Body of pancreas (tissue), 4 donors: ENCODE measurements around the gene YOD1. TPM values are rescaled to one million over a fixed set of nuclear protein-coding genes. Genes with fewer than 3 reads are reported as not detected.

ENCODE experiments used
- ATAC-seq: fragments of 150-250 bp; one replicate; pipeline ENCODE4 v1.9.1; 2016
- DNase-seq, 4 donors: peaks; one replicate each; pipeline ENCODE4 v3.0.0-alpha.2; 2019
- H3K27ac ChIP-seq, 4 donors: fragments of 200-600 bp; sonication (generic); 1 replicate in 3 of 4; 2 replicates in 1 of 4; pipeline versions ENCODE4 v1.5.1 to v1.6.1; 2016 to 2019; ENCODE audit warnings: mild to moderate bottlenecking in 1 of 4, mixed read lengths in 1 of 4, moderate library complexity in 1 of 4
- H3K27me3 ChIP-seq, 2 donors: fragments of 200-600 bp; sonication (generic); one replicate each; pipeline ENCODE4 v1.6.0; 2016; ENCODE audit warnings: mild to moderate bottlenecking in 1 of 2
- H3K36me3 ChIP-seq, 2 donors: fragments of 200-600 bp; sonication (generic); replicated peaks in 1 of 2; 2 replicates each; pipeline ENCODE4 v1.5.1; 2016; ENCODE audit warnings: low read depth in 2 of 2; ENCODE audit not compliant: insufficient read depth in 1 of 2
- H3K4me1 ChIP-seq: fragments of 200-600 bp; sonication (generic); one replicate; pipeline ENCODE4 v1.6.0; 2016
- H3K4me3 ChIP-seq, 2 donors: fragments of 200-600 bp; sonication (generic); 1 replicate in 1 of 2; 2 replicates in 1 of 2; pipeline ENCODE4 v1.5.1; 2016 to 2019
- H3K9me3 ChIP-seq, 3 donors: fragments of 200-600 bp; sonication (generic); 1 replicate in 2 of 3; 2 replicates in 1 of 3; pipeline ENCODE4 v1.5.1; 2016
- CTCF ChIP-seq, 7 experiments: fragments of 450-650 bp in 4 of 7; fragments of 200-600 bp in 3 of 7; sonication (generic) in 3 of 7; IDR thresholded peaks; one replicate each; pipeline ENCODE4 v1.5.1; 2016 to 2019; ENCODE audit warnings: antibody characterized with exemption in 7 of 7
- POLR2A ChIP-seq, 3 donors: fragments of 450-650 bp; IDR thresholded peaks; one replicate each; pipeline ENCODE4 v1.6.1; 2016; ENCODE audit warnings: antibody characterized with exemption in 3 of 3, mild to moderate bottlenecking in 2 of 3
- WGBS, 2 donors: methylation state at CpG; one replicate each; pipeline ENCODE4 v1.1.5; 2017; 5-methylcytosine and 5-hydroxymethylcytosine counted together
- intact Hi-C: fragments of 100-400 bp; cut with DNase I; formaldehyde crosslinking; loops from one replicate; pipeline ENCODE4 v1.15.1; 2023
- total RNA-seq, 2 donors: library from RNA; depleted of rRNA; stranded (reverse); fragments of >200 nt; gene quantifications; one replicate each; pipeline ENCODE4 v1.1.0, GENCODE V29; 2016

YOD1 gene
- total RNA-seq, 2 donors from 2014 or later: 5.4 to 5.9 TPM

- no peaks in the 10 kb centered on the region for H3K9me3 ChIP-seq
- TF ChIP-seq CTCF (IDR thresholded peaks at IDR 0.05) (no peak), POLR2A (IDR thresholded peaks at IDR 0.05) (no peak)
- H3K4me1 ChIP-seq: peaks cover 18% of the 10 kb centered on the region
- no peaks in the 10 kb centered on the region for H3K27me3 ChIP-seq
- H3K27ac ChIP-seq: peak overlapping the region; percentile 23 to 63 (median 40)
- H3K4me3 ChIP-seq: no peak overlapping the region
- no peaks in the 10 kb centered on the region for H3K36me3 ChIP-seq
- WGBS, 2 donors: 23 to 27% methylated on average over 3 of the region's 3 CpGs
- no peak for ATAC-seq
- DNase-seq: no peak
- intact Hi-C loops: no loop called here
Observed at GRCh38 chr1:207040181-207040533, 10.9 kb downstream of the YOD1 start.

GRCh38 chr1:207039380-207040180 lies 11.4 kb downstream of the YOD1 start:
- TF ChIP-seq CTCF (IDR thresholded peaks at IDR 0.05) (no peak), POLR2A (IDR thresholded peaks at IDR 0.05) (no peak)
- intact Hi-C loops: no loop called here
- ATAC-seq (peak; percentile 86), DNase-seq (peak in 1 of 4 donors; percentile 42)
- Histone ChIP-seq H3K27ac (peak overlapping the region; percentile 23 to 63 (median 40)), H3K9me3 (no peaks in the 10 kb centered on the region), H3K27me3 (no peaks in the 10 kb centered on the region), H3K4me1 (peaks cover 18% of the 10 kb centered on the region), H3K36me3 (no peaks in the 10 kb centered on the region), H3K4me3 (no peak overlapping the region)
- WGBS, 2 donors: 28 to 31% methylated on average over 4 of the region's 4 CpGs

DNA sequence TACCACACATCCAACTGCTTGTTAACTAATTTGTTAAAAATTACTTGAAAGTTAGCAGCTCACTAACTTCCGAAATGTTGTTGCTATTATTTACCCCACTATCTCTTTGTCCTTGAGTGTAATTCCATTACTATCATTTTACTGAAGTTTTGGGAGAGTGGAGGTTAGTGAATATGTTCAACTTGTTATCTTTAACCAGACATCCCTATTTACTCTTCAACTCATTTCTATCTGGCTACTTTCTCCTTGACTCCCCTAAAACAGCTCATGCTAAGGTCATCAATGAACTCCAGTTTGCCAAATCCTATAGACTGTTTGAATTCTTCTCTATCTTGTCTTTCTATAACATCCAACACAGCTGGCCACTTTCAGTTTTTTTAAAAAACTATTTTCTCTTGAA lies 14.1 kb downstream of the YOD1 start:
- intact Hi-C loops: no loop called here

DNA sequence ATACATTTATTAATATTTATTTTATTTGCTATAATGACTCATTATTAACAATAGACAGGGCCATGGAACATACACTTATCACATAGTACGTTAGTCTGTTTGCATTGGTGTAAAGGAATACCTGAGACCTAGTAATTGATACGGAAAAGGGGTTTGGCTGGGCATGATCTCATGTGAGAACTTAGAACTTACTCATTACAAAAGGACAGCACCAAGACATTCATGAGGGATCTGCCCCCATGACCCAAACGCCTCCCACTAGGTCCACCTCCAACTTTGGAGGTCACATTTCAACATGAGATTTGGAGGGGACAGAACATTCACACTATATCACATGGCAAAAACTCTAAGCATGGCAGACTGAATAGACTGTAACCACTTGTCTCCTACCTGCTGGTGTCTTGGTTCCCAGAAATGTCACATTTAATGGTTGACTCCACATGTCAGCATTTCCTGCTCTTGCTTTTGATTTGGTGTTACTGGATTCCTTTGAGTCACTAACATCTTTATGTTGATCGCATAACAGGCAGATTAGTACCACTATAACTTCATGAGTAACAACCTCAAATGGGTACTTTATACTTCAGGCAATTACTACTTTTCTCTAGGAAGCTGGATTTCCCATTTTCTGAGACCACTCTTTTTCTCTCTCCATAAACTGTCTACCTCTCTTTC lies 15.0 kb downstream of the YOD1 start:
- Histone ChIP-seq H3K4me1 (peaks cover 36% of the 10 kb centered on the region), H3K4me3 (no peak overlapping the region), H3K9me3 (no peaks in the 10 kb centered on the region), H3K27me3 (no peaks in the 10 kb centered on the region), H3K36me3 (no peaks in the 10 kb centered on the region), H3K27ac (no peak overlapping the region)
- intact Hi-C loops: no loop called here
- DNase-seq: no peak
- ATAC-seq: no peak
- 73 to 78% methylated on average over 4 of the region's 4 CpGs for WGBS, 2 donors
- TF ChIP-seq POLR2A (IDR thresholded peaks at IDR 0.05) (no peak), CTCF (IDR thresholded peaks at IDR 0.05) (no peak)

More for the DNA sequence above, 14.1 kb downstream of the YOD1 start:
- Histone ChIP-seq H3K27ac (no peak overlapping the region), H3K9me3 (no peaks in the 10 kb centered on the region), H3K36me3 (no peaks in the 10 kb centered on the region), H3K27me3 (no peaks in the 10 kb centered on the region), H3K4me1 (peaks cover 31% of the 10 kb centered on the region), H3K4me3 (no peak overlapping the region)
- no peak for DNase-seq
- WGBS, 2 donors: 71 to 82% methylated on average over 1 of the region's 1 CpG
- no peak for ATAC-seq
- TF ChIP-seq CTCF (IDR thresholded peaks at IDR 0.05): no peak
- TF ChIP-seq POLR2A (IDR thresholded peaks at IDR 0.05): no peak
